ENCODE measurements around the gene ZPLD1. TPM values are rescaled to one million over a fixed set of nuclear protein-coding genes. Genes with fewer than 3 reads are reported as not detected.

The ZPLD1 gene
- total RNA-seq, 1 donor from 2014 or later, result not detected

DNA sequence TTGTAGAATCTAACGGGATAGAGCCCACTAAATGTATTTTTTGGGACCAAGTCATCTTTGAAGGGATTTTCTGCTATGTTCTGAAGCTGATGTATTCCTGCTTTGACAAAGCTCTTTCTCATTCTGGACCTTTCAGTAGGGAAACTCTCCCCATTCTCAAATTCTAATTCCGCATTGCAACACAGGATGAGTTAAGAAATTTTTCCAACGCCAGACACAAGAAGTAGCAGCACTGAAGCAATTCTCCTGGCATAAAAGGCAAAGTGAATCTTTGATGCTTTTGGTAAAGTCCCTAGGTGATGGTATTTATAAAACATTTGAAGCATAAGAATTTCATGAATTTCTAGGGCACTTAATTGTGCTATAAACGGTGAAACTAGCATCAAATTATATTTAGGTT lies 76.8 kb downstream of the ZPLD1 start:
- no peak for ATAC-seq
- intact Hi-C loops (cut with DNase I), result no loop called here
- no peak for DNase-seq (ENCODE audit: low spot score)

DNA sequence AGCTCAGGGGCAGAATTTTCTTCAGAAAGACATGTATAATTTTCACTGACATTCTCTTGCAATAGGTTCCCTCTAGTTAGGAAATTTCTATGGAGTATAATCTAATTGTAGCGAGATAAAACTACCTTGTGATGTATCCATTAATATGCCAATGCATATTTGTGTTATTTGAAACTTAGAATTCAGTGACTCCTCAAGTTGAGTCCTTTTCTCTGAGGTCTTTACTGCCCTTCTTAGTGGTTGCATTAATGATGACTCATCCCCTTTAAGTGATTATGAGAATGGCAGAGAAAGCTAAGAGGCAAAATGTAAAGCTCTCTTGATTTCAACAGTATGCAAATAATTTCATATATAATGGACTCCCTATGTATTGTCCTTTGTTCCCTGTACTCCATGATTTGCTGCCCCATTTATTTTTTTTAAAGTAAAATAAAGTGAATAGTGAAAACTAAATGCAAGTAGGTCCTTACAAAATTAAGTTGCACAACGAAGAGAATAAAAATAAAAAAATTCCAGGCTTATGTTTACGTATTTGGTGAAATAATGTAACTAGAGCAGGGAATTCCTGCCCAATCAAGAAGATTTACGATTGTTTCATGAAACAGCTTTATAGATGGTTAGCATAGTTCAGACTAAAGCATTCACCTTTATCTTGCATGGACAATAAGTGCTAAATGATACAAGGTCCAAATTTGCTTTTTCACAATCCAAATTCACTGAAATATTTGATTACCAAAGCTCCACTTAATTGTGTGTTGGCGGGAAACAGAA lies 78.1 kb downstream of the ZPLD1 start:
- intact Hi-C loops (cut with DNase I), result no loop called here
- no peak for DNase-seq (ENCODE audit: low spot score)
- no peak for ATAC-seq

DNA sequence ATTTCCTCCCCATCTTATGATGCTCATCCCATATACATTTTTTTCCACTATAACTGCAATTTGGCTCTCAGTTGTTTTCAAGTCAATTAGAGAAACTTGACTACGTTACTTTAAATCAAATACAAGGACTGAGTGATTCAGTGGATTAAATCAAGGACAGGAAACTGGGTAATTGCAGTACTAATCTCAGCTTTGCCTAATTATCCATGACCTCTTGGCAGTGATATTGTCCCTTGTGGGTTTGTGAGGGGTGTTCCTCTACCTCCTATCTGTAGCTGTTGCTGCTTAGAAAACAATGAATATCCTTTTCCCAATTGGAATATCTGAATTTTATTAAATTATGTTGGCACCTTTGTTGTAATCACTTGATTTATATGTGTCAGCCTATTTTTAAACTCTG lies 79.4 kb downstream of the ZPLD1 start:
- intact Hi-C loops (cut with DNase I), result no loop called here
- no peak for ATAC-seq
- no peak for DNase-seq (ENCODE audit: low spot score)

DNA sequence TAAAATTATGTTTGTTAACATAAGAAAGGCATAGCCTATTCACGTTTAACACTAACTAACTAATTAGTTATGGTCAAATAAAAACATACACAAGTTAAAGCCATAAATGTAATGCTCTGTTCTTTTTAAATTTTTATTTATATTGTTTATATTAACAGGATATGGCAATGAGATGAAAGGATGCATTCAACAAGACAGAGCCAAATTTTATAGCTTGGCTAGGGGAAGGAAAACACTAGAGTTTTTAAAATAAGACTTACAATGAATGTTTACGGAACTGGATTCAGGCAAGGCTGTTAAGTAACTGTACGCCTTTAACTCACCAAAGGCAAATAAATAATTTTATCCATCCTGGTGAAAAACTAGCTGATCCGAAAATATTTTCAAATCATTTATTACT lies 86.4 kb downstream of the ZPLD1 start:
- intact Hi-C loops (cut with DNase I), result no loop called here
- ATAC-seq (no peak), DNase-seq (ENCODE audit: low spot score) (no peak)

DNA sequence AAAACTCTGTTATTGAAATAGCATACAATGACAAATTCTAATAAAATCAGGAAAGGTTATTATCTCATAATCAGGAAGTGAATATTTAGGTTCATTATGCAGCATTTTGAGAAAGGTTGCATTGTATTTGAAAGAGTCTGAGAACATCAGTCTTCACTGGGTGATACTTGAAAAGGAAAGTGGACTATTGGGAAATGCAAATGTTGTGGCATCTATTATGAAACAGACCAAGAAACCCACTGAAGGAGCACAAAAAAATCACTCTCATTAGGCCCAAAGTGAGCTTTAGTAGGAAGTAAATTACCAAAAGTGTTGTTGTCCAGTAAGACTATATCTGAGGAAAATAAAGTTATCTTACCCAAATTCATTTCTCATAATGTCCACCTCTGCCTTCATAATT lies 90.8 kb downstream of the ZPLD1 start:
- DNase-seq (ENCODE audit: low spot score) (no peak), ATAC-seq (no peak)
- intact Hi-C loops (cut with DNase I), result no loop called here

DNA sequence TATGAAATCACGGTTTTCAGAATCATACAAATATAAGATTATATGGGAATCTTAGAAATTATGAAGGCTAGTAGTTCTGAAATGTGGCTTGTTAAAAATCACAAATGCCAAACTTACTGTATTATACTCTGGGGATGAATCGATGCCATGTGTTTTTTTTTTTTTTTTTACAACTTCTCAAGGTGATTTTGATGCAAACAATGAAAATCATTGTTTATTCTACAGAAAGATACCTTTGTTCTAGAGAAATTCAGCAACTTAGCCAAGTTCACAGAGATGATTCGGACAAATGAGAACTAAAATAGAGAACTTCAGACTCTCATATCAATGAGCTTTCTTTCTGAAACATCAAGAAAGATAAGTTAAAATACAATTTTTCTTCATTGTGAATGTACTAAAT lies 92.0 kb downstream of the ZPLD1 start:
- DNase-seq (ENCODE audit: low spot score) (no peak), ATAC-seq (no peak)
- intact Hi-C loops (cut with DNase I), result no loop called here

DNA sequence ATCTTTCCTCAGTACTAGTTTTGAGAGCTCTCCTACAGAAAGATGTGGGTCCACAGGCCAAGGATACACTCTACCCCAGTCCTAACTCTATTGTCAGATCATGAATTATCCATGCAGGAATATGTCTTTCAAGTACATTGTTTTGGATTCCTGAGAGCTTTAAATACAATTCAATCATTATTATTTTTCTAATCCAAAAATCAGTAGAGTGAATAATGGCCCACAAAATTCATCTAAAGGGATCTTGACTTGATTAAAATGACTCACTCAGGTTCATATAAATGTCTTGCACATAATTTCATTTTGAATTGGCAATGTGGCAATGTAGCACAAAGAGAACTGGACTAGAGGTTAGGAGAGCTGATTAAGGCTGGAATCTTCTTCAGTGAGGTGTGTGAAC lies 93.9 kb downstream of the ZPLD1 start:
- ATAC-seq, result no peak
- no peak for DNase-seq (ENCODE audit: low spot score)
- intact Hi-C loops (cut with DNase I), result no loop called here

Measured in sciatic nerve (tissue), 2 donors.